Colon (tissue), 2 donors: Measurements from ENCODE around the gene TBXAS1.

Source experiments
- FAIRE-seq: peaks from 2 replicates; lab custom pipeline; 2012; peaks lifted over from hg19 to GRCh38; lab: Jason Lieb, UNC
- donor health status: control.
- donor health status: control.

The TBXAS1 gene

DNA sequence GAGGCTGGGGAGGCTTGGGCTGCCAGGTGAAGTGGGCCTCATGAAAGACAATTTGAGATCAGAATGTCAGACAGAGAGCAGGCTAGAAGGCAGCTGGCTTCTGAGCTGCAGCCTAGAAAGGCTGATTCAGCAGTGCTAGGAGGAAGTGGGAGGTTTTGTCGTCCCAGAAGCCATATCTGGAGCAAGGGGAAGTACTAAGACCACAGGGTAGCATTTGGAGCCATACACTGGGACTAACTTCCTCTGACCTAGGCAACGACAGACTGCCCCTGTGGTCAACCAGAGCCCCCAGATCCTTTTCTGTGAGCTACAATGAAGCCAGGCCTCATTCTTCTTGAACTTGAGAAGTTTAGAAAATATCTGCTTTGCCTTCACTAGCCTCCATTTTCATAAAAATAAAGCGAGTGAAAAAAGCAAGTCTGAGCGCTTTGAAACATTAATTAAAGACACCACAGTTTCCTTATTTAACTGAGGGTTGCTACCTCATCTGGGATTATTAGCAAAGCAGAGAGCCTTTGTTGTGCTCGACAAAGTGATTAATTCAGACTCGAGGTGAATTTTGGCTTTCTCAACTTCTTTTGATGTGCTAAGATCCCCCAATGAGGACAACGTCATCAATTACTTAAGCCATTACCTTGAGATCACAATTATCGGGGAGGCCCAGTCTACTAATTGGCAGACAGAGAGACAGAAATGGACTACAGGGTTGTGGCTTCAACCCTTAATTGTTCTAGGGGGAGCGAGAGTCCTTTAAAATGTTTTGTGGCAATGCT is 26.6 kb downstream of the TBXAS1 start:
- no peak for FAIRE-seq

- FAIRE-seq = no peak
These were observed 28.7 kb downstream of the TBXAS1 start for GRCh38 chr7:139857791-139858190.

DNA sequence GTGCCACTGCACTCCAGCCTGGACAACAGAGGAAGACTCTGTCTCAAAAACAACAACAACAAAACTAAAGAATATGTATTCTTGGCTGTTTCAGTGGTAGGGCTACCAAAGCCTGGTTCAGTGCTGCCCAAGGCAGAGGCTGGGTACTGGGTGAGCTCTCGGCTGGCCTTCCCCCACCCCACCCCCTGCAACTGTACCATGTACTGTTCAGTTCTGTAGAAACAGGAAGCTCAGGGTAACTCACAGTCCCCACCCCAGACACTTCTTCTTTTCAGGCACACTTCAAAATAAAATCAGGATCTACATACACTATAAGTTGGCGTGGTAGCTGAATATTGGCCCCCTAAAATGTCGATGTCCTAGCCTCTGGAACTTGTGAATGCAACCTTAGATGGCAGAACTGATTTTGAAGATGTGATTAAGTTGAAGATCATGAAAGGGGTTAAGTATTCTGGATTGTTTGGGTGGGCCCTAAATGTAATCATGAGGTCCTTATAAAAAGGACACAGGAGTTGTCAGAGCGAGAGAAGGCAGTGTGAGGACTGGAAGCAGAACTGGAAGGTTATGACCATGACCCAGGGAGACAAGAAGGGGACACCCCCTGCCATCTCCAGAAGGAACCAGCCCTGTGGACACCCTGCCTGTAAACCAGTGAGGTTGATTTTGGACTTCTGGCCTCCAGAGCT is 31.2 kb downstream of the TBXAS1 start:
- no peak for FAIRE-seq

DNA sequence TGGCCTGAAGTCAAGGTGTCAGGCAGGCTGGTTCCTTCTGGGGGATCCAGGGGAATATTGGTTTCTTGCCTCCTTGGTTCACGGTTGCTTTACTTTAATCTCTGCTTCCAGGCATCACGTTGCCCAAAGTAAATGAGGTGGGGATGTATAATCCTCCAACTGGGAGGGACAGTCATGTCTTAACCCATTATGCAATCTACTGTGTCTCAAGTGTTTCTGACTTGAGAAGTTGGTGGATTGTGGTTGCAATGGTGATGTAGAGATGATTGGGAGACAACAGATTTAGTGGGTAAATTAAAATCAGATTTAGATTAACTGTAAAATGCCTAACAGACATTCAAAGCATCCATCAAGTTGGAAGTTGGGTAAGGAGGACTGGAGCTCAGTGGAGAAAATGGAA is 32.7 kb downstream of the TBXAS1 start:
- FAIRE-seq = no peak

DNA sequence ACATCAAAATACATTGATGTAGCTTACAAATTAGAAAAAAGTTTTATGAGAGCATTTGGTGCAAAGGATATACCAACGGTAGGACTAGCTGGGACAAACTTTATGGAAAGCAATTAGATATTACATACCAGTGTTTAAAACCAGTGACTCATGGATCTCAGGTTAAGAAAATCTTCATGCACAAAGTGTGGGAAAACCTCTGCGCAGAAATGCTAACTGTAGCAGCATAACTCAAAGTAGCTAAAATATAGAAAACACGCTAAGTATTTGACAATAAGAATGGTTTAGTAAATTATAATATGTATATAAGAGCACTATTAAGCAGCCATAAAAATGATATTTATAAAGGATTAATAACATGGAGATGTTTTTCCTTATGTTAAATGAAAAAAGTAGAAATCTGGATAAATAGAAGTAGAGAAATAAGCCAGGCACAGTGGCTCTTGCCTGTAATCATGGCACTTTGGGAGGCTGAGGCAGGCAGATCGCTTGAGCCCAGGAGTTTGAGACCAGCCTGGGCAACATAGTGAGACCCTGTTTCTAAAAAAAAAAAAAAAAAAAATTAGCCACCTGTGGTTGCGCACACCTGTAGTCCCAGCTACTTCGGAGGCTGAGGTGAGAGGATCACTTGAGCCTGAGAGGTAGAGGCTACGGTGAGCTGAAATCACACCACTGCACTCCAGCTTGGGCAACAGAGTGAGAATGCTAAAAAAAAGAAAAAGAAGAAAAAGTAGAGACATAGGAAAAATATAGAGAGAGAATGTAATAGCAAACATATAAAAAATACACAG is 37.2 kb downstream of the TBXAS1 start:
- no peak for FAIRE-seq

DNA sequence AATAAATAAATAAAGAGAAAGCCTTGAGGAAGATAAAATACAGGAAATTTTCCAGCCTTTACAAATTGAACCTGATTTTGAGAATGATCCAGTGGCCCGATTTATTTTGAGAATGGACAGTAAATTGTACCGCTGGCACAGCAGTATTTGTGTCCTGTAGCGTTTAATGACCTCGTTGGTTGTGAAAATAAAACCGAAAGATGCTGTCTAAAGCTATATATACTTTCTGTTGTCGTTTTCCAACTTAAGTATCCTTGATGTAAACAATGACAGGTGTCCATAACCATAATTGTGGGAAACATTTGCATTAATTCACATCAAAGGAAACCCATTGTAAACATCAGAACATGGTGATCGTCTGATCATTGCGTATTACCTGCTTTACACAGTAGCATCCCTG is 38.8 kb downstream of the TBXAS1 start:
- no peak for FAIRE-seq

DNA sequence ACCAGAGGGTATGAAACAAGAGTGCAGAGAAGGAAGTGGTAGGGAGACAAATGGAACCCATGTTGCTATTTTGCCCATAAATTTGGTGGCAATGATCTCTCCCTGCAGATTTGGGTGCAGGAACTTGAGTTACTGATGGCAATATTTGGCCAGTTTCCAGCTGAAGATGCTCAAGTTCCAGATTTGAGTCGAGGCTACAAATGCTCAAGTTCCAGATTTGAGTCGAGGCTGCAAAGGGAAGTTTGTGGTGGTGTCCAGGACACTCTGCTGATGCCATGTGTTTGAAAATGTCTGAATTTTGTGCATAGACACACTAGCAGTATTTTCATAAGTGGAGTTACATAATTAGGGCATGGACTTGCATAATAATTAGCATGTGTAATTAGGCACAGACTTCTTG is 40.8 kb downstream of the TBXAS1 start:
- no peak for FAIRE-seq

GRCh38 chr7:139870380-139870779 is 41.3 kb downstream of the TBXAS1 start:
- FAIRE-seq = no peak

- FAIRE-seq = no peak
These were observed 42.3 kb downstream of the TBXAS1 start for GRCh38 chr7:139871331-139871730.

- no peak for FAIRE-seq
These were observed 42.8 kb downstream of the TBXAS1 start for GRCh38 chr7:139871820-139872219.

- no peak for FAIRE-seq
These were observed 44.7 kb downstream of the TBXAS1 start for GRCh38 chr7:139873593-139874301.

GRCh38 chr7:139874302-139874629 is 45.2 kb downstream of the TBXAS1 start:
- no peak for FAIRE-seq

- FAIRE-seq = no peak
These were observed 46.8 kb downstream of the TBXAS1 start for GRCh38 chr7:139875821-139876241.

DNA sequence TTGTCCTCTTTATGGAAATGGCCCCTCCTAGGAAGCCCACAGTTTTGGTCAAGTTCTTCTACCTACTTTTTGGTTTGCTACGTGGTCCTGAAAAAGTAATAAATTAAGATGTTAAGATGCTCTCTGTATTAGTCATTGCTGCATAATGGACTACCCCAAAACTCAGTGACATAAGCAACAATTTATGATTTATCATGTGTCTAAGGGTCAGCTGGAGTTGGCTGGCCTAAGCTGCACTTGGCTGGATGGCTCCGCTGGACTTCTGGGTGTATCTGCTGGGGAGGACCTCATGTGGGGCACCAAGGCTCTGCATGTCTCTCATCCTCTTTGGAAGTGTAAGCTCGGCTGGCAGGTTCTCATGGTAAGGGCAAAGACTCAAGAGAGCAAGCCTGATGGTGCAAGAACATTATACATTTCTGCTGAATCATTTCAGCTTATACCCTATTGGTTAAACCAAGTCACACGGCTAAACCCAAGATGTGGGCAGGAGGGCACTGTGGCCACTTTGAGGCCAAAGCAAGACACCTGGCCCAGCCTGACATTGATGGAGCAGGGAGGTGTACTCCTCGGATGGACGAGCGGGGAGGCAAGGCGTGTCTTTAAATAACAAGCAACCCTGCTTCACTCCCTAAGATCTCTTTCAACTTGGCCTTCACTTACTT is 47.7 kb downstream of the TBXAS1 start:
- FAIRE-seq = no peak

GRCh38 chr7:139883814-139884213 is 54.8 kb downstream of the TBXAS1 start:
- FAIRE-seq = no peak

DNA sequence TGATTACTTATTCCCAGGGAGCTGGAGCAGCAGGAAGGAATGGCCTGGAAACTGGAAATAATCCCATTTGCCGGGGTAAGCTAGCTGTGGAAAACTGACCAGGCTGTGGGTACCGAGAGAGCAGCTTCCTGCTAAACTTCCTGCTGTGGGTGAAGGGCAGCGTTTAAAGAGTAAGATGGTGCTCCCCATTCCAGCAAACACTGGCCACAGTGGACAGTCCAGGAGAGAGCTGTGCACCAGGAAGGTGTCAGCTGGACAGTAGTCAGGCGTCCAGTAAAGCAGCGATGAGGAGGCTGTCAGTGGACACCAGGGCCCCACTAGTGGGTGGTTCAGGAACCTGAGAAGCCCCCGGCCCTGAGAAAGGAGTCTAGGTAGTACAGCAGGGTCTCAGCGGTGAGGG is 55.4 kb downstream of the TBXAS1 start:
- no peak for FAIRE-seq

- FAIRE-seq = no peak
These were observed 56.4 kb downstream of the TBXAS1 start for GRCh38 chr7:139885511-139885910.

GRCh38 chr7:139886206-139886605 is 57.1 kb downstream of the TBXAS1 start:
- FAIRE-seq = no peak

GRCh38 chr7:139886899-139887298 is 57.8 kb downstream of the TBXAS1 start:
- FAIRE-seq = no peak

- no peak for FAIRE-seq
These were observed 59.0 kb downstream of the TBXAS1 start for GRCh38 chr7:139887992-139888481.

DNA sequence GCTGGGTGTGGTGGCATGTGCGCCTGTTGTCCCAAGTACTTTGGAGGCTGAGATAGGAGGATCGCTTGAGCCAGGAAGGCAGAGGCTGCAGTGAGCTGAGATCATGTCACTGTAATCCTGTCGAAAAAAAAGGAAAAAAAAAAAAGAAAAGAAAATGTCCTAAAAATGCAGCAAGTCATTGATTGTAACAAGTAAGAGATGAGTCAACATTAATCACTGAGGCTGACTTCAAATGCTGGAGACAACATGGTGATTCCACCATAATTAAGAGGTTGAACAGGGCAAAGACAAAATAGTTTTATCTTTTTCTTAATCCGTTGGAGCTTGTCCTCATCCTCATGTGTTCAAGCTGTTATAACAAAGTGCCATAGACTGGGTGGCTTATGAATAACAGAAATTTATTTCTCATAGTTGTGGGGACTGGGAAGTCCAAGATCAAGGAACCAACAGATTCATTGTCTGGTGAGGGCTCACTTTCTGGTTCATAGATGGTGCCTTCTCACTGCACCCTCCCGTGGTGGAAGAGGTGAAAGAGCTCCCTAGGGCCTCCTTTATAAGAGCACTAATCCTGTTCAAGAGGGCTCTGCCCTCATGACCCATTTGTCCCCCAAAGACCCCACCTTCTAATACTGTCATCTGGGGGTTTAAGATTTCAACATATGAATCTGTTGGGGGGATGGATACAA is 60.3 kb downstream of the TBXAS1 start:
- FAIRE-seq = no peak
